ENCODE results near the gene AHNAK2.
A peak's percentile ranks its signal among the peaks of the same experiment; 100 is the strongest.

AHNAK2 gene

GRCh38 chr14:104933746-104934733 is 44.1 kb downstream of the AHNAK2 start:
- peaks cover 57% of the 10 kb centered on the region for H3K27me3 ChIP-seq (ENCODE audit: control insufficient read depth, insufficient read depth, low read length)
- no peaks in the 10 kb centered on the region for H3K4me1 ChIP-seq (ENCODE audit: control insufficient read depth, insufficient read depth, low read length)
- no peak overlapping the region for H3K9ac ChIP-seq (ENCODE audit: low read depth, low read length)
- no peaks in the 10 kb centered on the region for H3K9me3 ChIP-seq (ENCODE audit: control insufficient read depth, insufficient read depth, low read length)
- H3K4me3 ChIP-seq (ENCODE audit: low read depth, low read length), result peak overlapping the region; percentile 47
- H3K36me3 ChIP-seq (ENCODE audit: control insufficient read depth, insufficient read depth, low read length), result no peaks in the 10 kb centered on the region

- Histone ChIP-seq H3K9ac (ENCODE audit: low read depth, low read length) (no peak overlapping the region), H3K36me3 (ENCODE audit: control insufficient read depth, insufficient read depth, low read length) (no peaks in the 10 kb centered on the region), H3K4me3 (ENCODE audit: low read depth, low read length) (peak overlapping the region; percentile 46), H3K9me3 (ENCODE audit: control insufficient read depth, insufficient read depth, low read length) (no peaks in the 10 kb centered on the region), H3K4me1 (ENCODE audit: control insufficient read depth, insufficient read depth, low read length) (no peaks in the 10 kb centered on the region), H3K27me3 (ENCODE audit: control insufficient read depth, insufficient read depth, low read length) (peaks cover 53% of the 10 kb centered on the region)
These were observed 45.2 kb downstream of the AHNAK2 start for GRCh38 chr14:104932676-104933631.

DNA sequence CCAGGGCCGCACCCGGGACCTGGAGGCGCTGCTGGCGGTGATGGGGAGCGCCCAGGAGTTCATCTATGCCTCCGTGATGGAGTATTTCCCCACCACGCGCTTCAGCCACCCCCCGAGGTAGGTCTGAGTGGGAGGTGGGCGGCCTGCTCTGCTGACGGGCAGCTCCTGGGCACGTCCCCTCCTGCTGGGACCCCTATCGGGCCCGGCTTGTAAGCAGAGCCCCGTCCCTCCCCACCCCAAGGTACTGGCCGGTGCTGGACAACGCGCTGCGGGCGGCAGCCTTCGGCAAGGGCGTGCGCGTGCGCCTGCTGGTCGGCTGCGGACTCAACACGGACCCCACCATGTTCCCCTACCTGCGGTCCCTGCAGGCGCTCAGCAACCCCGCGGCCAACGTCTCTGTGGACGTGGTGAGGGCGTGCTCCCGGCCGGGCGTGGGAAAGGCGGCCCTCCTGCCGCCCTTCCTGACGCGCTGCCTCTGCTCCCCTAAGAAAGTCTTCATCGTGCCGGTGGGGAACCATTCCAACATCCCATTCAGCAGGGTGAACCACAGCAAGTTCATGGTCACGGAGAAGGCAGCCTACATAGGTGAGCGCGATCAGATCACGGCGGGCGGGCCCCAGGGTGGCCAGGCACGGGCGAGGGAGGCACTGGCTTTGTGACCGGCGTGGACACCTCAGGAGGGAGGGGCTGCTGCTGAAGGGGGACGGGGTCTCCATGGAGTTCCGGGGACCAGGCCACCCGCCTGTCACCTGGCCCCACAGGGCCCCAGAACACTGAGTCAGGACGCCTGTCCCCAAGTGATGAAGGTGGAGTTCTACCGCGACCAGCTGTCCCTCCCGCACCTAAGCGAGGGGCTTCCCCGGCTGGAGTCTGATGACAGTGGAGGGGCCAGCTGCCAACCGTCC is 46.2 kb downstream of the AHNAK2 start:
- H3K4me3 ChIP-seq (ENCODE audit: low read depth, low read length), result peak overlapping the region; percentile 46
- H3K9ac ChIP-seq (ENCODE audit: low read depth, low read length), result no peak overlapping the region
- H3K4me1 ChIP-seq (ENCODE audit: control insufficient read depth, insufficient read depth, low read length), result no peaks in the 10 kb centered on the region
- no peaks in the 10 kb centered on the region for H3K9me3 ChIP-seq (ENCODE audit: control insufficient read depth, insufficient read depth, low read length)
- no peaks in the 10 kb centered on the region for H3K36me3 ChIP-seq (ENCODE audit: control insufficient read depth, insufficient read depth, low read length)
- peaks cover 44% of the 10 kb centered on the region for H3K27me3 ChIP-seq (ENCODE audit: control insufficient read depth, insufficient read depth, low read length)

DNA sequence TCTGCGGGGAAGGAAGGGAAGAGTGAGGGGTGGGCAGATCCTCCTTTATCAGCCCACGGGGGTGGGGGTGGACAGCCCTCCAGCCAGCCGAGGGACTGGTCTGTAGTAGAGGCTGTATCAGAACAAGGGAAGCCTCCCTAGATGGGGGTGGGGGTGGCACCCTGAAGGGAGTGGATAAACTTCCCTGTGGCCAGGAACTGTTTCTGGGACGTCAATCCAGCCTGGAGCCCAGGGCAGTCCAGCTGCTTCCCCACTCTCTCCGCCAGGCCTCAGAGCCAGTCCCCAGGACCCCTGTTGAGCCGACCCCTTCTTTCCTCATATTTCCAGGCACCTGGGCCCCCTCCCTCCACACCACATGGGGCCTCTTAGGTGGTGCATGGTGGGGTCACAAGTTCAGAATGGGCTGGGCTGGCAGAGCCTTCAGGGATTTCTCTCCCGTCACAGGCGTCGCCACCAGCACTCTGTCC is 46.8 kb downstream of the AHNAK2 start:
- Histone ChIP-seq H3K9me3 (ENCODE audit: control insufficient read depth, insufficient read depth, low read length) (no peaks in the 10 kb centered on the region), H3K27me3 (ENCODE audit: control insufficient read depth, insufficient read depth, low read length) (peaks cover 43% of the 10 kb centered on the region), H3K4me1 (ENCODE audit: control insufficient read depth, insufficient read depth, low read length) (no peaks in the 10 kb centered on the region), H3K4me3 (ENCODE audit: low read depth, low read length) (no peak overlapping the region), H3K9ac (ENCODE audit: low read depth, low read length) (no peak overlapping the region), H3K36me3 (ENCODE audit: control insufficient read depth, insufficient read depth, low read length) (no peaks in the 10 kb centered on the region)

DNA sequence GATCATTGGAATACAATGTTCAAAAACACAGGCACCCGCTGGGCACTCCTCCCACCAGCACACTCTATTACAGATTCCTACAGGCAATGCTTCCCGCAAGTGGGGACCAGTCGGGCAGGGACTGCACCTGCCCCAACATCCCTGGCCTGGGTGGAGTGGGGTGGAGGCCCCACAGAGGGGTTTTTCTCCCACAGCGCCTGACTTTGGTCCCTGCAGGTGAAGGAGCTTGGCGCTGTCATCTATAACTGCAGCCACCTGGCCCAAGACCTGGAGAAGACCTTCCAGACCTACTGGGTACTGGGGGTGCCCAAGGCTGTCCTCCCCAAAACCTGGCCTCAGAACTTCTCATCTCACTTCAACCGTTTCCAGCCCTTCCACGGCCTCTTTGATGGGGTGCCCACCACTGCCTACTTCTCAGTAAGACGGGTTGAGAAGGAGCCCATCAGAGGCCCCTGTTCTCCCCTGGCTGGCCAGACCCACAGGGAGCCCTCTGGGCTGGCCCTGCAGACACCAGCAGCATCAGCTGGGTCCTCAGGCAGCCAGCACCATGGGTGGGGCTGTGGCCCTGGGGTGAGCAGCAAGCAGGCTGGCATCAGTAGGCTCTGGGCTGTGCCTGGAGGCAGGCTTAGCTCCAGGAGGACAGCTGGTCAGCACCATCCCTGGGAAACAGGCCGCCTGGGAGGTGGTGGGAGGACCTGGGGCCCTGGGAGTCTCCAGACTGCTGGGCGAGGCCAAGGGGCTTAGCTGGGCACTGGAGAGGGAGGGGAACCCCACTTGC is 47.5 kb downstream of the AHNAK2 start:
- Histone ChIP-seq H3K9ac (ENCODE audit: low read depth, low read length) (no peak overlapping the region), H3K4me1 (ENCODE audit: control insufficient read depth, insufficient read depth, low read length) (no peaks in the 10 kb centered on the region), H3K36me3 (ENCODE audit: control insufficient read depth, insufficient read depth, low read length) (no peaks in the 10 kb centered on the region), H3K9me3 (ENCODE audit: control insufficient read depth, insufficient read depth, low read length) (no peaks in the 10 kb centered on the region), H3K4me3 (ENCODE audit: low read depth, low read length) (no peak overlapping the region), H3K27me3 (ENCODE audit: control insufficient read depth, insufficient read depth, low read length) (peaks cover 42% of the 10 kb centered on the region)

DNA sequence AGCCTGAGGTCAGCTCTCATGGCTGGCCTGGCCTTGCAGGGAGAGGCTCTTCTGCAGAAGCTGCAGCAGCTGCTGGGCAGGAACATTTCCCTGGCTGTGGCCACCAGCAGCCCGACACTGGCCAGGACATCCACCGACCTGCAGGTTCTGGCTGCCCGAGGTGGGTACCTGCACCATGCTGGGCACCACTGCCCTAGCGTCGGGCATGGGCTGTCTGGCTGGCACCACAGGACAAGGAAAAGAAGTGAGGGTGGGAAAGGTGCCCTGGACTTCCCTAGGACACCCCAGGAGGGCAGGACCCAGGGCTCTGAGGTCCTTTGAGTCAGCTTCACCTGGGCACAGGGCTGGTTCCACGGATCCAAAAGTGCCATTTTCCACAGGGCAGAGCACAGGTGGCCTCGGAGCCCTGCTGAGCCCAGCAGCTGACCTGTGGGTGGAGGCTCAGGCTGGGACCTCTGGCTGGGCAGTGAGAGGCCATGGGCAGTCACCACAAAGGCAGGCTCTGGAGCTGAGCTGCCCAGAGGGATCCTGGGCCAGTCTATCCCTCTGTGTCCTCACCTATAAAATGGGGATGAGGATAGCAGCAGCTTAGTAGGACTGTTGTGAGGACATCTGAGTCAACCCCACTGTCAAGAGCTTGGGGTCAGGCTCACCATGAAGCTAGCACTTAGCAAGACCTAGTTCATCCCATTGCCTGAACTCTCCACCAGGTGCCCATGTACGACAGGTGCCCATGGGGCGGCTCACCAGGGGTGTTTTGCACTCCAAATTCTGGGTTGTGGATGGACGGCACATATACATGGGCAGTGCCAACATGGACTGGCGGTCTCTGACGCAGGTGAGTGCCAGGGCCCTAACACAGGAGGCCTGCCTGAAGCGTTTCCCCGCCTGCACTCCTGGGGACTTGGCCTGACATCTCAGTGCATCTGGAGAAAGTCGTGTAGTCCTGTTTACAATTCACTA is 48.6 kb downstream of the AHNAK2 start:
- H3K4me1 ChIP-seq (ENCODE audit: control insufficient read depth, insufficient read depth, low read length), result no peaks in the 10 kb centered on the region
- no peaks in the 10 kb centered on the region for H3K36me3 ChIP-seq (ENCODE audit: control insufficient read depth, insufficient read depth, low read length)

GRCh38 chr14:104928391-104929133 is 49.6 kb downstream of the AHNAK2 start:
- no peak overlapping the region for H3K9ac ChIP-seq (ENCODE audit: low read depth, low read length)
- H3K27me3 ChIP-seq (ENCODE audit: control insufficient read depth, insufficient read depth, low read length), result peaks cover 26% of the 10 kb centered on the region
- H3K4me3 ChIP-seq (ENCODE audit: low read depth, low read length), result no peak overlapping the region
- no peaks in the 10 kb centered on the region for H3K9me3 ChIP-seq (ENCODE audit: control insufficient read depth, insufficient read depth, low read length)
- H3K4me1 ChIP-seq (ENCODE audit: control insufficient read depth, insufficient read depth, low read length), result no peaks in the 10 kb centered on the region
- H3K36me3 ChIP-seq (ENCODE audit: control insufficient read depth, insufficient read depth, low read length), result no peaks in the 10 kb centered on the region

More for the DNA sequence above, 48.6 kb downstream of the AHNAK2 start:
- H3K27me3 ChIP-seq (ENCODE audit: control insufficient read depth, insufficient read depth, low read length), result peaks cover 32% of the 10 kb centered on the region
- H3K9me3 ChIP-seq (ENCODE audit: control insufficient read depth, insufficient read depth, low read length), result no peaks in the 10 kb centered on the region
- no peak overlapping the region for H3K9ac ChIP-seq (ENCODE audit: low read depth, low read length)
- no peak overlapping the region for H3K4me3 ChIP-seq (ENCODE audit: low read depth, low read length)

- Histone ChIP-seq H3K27me3 (ENCODE audit: control insufficient read depth, insufficient read depth, low read length) (peaks cover 26% of the 10 kb centered on the region), H3K4me3 (ENCODE audit: low read depth, low read length) (no peak overlapping the region), H3K36me3 (ENCODE audit: control insufficient read depth, insufficient read depth, low read length) (no peaks in the 10 kb centered on the region), H3K4me1 (ENCODE audit: control insufficient read depth, insufficient read depth, low read length) (no peaks in the 10 kb centered on the region), H3K9me3 (ENCODE audit: control insufficient read depth, insufficient read depth, low read length) (no peaks in the 10 kb centered on the region), H3K9ac (ENCODE audit: low read depth, low read length) (no peak overlapping the region)
These were observed 50.3 kb downstream of the AHNAK2 start for GRCh38 chr14:104927901-104928300.

GRCh38 chr14:104927432-104927816 is 50.8 kb downstream of the AHNAK2 start:
- Histone ChIP-seq H3K9me3 (ENCODE audit: control insufficient read depth, insufficient read depth, low read length) (no peaks in the 10 kb centered on the region), H3K27me3 (ENCODE audit: control insufficient read depth, insufficient read depth, low read length) (peaks cover 22% of the 10 kb centered on the region), H3K9ac (ENCODE audit: low read depth, low read length) (no peak overlapping the region), H3K36me3 (ENCODE audit: control insufficient read depth, insufficient read depth, low read length) (no peaks in the 10 kb centered on the region), H3K4me3 (ENCODE audit: low read depth, low read length) (no peak overlapping the region), H3K4me1 (ENCODE audit: control insufficient read depth, insufficient read depth, low read length) (no peaks in the 10 kb centered on the region)
